NCI-H446 treated with DMSO at 0.1 percent for 48 hours (cell line): Measurements from ENCODE around the gene CDH4.

Source experiments
- DNase-seq: peaks from one replicate; lab custom pipeline; 2025; lab: John Stamatoyannopoulos, UW

Gene CDH4

GRCh38 chr20:61901392-61902220 is 649.5 kb downstream of the CDH4 start:
- DNase-seq = no peak

- no peak for DNase-seq
Observed at GRCh38 chr20:61902221-61902869, 650.3 kb downstream of the CDH4 start.

DNA sequence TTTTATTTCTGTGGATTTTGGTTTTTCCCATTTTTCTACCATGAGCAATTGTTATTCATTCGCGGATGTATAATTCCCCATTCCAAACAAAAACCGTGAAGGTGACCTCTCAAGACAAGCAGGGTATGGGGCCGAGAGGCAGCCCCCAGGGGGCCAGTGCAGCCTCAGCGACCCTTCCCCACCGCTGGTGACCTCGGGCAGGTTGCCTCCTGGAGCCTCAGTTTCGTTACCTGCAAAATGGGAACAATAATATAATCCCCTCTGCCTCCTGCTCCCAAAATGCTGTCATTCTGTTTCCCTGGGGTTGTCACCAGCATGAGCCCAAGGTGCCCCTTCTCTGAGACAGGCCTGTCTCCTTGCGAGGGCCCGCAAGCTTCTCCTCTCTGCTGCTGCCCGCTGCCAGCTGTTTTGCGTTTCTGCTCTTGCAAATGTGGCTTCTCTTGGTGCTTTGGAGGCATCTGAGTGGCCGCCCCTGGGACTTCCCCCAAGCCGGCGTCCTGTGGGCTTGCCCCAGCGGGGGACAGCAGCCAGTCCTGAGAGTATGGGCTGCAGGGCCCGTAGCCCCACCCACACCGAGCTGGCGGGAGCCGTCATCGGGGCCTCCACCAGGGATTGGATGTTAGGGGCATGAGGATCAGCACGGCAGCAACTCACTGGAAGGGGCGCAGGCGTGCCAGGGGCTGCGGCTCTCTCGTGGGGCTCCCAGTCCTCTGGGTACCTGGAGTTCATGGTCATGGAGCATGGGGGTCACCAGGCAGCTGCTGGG is 651.7 kb downstream of the CDH4 start:
- no peak for DNase-seq

GRCh38 chr20:61904456-61904855 is 652.4 kb downstream of the CDH4 start:
- no peak for DNase-seq

GRCh38 chr20:61905781-61906523 is 653.9 kb downstream of the CDH4 start:
- DNase-seq = no peak

DNA sequence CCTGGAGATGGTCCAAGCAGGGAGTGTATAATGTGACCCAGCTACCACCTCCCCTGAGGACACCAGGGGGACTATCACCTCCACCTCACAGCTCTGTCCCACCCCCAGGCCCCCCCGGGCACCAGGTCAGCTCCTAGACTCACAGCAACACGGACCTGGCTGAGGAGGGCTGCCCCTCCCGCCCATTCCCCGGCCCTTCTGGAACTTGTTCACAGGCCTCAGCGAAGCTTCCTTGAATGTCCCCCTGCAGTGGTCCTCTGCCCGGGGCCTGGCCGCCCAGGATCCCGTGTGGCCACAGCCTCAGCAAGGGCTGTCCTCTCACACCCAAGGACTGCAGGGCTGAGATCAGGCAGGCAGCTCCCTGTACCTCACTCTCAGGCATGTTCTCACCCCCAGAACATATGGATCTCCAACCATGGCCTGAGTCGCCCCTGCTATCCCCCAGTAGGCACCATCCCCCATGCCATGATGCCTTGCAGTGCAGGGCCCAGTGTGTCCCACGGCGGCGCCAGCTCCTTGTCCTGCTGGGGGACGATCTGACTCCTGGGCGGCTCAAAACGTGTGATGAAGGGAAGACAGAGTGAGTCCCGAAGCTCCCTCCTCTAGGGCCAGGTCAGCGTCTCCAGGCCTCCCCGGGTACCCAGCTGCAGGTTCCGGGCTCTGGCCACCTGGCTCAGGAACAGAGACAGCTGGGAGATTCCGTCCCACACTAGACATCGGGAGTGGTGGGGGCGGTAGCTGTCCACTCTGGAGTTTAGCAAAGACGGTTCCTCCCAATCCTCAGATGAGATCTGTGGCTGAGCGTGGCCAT is 655.2 kb downstream of the CDH4 start:
- DNase-seq = no peak

DNA sequence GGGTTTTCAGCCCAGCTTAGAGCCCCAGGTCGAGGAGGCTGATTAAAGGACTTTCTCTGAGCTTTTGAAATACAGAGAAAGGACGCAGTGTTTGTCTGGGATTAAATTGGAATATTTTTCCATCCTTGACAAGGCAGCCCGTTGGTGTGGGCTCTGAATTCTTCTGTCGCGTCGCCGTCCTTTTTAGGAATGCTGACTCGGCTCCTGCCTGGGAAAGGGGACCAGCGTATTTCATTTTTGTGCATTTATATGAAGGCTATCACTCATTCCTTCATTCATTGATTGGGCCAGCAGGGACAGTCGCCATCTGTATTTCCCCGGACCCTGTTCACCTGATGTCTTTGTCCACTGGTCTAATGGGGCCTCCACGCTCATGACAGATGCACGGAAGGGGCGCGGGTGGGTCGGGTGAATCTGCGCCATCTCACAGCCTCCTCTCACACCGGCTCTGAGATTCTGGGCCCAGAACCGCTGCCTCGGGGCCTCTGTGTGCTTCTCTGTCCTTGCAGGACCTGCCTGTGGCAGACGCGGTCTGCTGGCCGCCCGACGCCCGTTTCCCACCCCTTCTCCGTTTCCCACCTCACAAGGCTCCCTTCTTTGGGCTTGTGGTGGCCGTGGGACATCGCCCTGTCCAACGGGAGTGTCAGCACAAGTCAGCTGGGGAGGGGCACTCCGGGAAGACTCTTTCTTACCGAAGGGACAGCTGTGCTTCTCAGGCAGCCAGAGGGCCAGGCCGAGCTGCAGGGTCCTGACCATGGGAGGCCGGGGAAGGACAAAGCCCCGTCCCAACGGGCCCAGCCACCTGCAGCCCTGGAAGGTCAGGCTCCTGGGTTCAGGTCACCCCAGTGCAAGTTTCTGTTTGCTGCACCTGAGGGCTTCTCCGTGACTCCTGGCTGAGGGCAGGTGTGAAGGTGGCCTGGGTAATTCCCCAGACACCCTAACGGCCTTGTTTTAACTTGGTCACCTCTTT is 656.3 kb downstream of the CDH4 start:
- DNase-seq = no peak

DNA sequence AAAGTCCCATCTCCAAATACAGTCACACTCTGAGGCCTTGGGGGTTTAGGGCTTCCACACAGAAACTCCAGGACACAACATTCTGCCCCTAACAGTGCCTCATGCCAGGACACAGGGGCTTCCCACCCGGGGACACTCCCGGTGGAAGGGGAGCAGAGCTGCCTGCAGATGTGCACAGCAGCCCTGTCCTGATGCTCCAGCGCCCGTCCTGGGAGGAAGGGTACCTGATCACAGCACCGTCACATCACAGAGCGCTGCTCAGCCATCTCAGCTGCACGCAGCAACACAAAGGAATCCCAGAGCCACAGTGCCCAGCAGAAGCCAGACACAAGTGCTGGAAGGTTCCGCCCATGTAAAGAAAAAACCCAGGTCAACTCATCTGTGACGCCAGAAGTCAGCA is 657.0 kb downstream of the CDH4 start:
- no peak for DNase-seq

DNA sequence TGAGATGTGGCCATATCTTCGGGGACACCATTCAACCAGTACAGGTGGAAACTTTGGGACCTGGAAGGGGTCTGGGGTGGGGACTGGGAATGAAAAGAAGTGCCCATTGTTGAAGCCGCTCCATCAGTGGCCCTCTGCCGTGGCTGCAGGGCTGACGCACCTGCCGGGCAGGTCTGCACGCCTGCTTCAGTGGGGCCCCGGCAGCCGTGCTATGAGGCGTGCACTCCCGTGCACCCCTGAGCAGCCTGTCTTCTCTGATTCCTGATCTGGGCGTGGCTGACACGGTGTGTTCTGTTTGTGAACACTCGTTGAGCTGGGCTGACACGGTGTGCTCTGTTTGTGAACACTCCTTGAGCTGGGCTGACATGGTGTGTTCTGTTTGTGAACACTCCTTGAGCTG is 657.8 kb downstream of the CDH4 start:
- DNase-seq = no peak

- no peak for DNase-seq
Observed at GRCh38 chr20:61911824-61912223, 659.8 kb downstream of the CDH4 start.

GRCh38 chr20:61912665-61913422 is 660.8 kb downstream of the CDH4 start:
- DNase-seq = no peak

GRCh38 chr20:61913423-61914225 is 661.6 kb downstream of the CDH4 start:
- DNase-seq = no peak

DNA sequence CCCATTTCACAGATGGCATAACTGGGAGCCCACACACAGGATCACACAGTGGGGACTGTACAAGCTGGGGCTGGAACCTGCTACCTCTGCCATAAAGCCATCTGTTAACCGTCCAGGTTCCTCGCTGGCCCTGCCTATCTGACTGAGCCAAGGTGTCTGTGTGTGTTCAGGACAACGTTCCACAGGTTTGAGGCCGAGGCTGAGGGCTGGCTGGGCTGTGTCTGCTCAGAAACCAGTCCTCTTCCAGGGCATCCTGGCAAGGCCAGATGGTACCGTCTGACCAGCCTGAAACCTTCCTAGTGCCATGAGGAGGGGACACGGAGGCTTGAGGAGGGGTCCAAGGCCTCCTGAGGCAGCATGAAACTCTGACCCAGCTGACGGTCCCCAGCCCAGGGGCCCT is 663.0 kb downstream of the CDH4 start:
- no peak for DNase-seq

DNA sequence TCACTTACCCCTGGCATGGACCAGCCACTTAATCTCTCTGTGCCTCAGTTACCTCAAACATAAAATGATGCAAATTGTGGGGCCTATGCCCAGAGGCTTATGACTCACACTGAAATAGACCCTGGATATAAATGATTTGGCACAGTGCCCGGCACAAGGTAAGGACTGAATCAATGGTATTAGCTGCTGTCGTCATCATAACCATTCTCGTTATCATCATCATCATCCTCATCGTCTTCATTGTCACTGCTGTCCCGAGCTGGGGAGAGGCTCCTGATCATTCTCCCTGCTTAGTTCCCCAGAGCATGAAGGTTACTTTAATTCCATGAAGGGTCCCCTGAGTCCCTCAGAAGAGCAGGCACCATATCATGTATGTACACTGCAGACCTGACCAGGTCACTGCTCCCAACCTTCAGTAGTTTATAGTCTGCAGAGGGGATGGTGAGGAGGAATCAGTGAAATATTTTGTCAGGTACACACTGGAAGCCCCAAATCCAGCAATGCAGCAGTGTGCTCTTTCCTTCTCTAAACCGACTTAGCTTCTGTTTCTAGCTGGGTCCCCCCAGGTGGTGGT is 664.3 kb downstream of the CDH4 start:
- no peak for DNase-seq

DNA sequence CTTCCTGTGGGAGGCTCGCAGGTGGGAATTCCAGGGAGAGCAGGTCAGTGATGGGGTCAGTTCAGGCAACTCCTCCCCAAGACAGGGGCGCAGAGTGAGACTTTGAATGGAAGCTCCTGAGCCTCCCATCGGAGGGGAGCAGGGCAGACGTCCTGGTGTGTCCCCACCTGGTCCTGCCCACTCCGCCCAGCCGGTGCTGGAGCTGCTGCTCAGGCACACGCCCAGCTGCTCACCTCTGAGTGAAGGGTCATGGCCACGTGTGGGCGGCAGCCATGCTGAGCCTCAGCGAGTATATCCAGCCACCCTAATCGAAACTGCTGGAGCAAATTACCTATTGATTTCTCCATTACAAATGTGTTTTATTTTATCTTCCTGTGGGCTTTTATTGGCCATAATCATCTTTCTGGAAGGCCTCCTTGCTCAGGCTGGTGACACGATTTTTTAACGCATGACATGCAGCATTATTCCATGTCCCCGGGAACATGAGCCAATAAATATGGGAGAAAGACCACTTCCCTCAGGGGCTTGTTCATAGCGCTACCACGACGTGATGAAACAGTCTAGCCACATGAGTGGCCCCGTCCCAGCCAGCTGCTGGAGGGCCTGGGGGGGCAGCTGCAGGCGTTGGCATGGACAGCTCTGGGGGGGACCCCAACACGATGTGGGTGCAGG is 665.5 kb downstream of the CDH4 start:
- DNase-seq = no peak

DNA sequence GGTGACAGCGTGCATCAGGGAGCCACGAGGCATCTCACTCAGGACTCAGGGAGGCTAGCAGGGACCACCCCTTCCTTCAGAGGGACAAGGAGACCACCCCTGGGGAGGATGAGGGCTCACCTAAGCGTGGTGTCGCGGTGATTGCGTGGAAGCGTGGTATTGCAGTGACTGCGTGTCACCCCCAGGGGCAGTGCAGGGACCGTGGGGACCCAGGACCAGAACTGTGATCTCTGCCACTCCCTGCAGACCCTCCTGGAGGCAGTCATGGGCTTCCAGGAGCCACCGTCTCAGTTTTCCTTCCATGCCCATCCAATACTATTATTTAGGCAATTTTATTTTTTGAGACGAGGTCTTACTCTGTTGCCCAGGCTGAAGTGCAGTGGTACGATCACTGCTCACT is 666.5 kb downstream of the CDH4 start:
- no peak for DNase-seq

- no peak for DNase-seq
Observed at GRCh38 chr20:61919239-61919638, 667.2 kb downstream of the CDH4 start.
